NB4 (cell line): ENCODE results near the gene TNIP2.

Source experiments
- CTCF ChIP-seq: IDR thresholded peaks from one replicate; pipeline ENCODE4 v1.5.1; 2012; ENCODE audit warnings: low read depth, low read length
- MAX ChIP-seq: IDR thresholded peaks from 2 replicates; pipeline ENCODE4 v1.6.1; 2011; ENCODE audit warnings: low read depth, low read length

- TF ChIP-seq CTCF (no peak), MAX (no peak)
Measured at GRCh38 chr4:2804449-2804972, 48.4 kb upstream of the TNIP2 start.
